SK-N-MC (cell line): ENCODE results near the gene CBX3.

Experiments used
- EZH2 ChIP-seq: fragments of 200-600 bp; sonication (generic); IDR thresholded peaks from one replicate; pipeline ENCODE4 v1.6.1; 2017; ENCODE audit warnings: antibody characterized with exemption
- POLR2AphosphoS5 ChIP-seq: IDR thresholded peaks from 2 replicates; pipeline ENCODE4 v1.6.1; 2012; ENCODE audit warnings: mild to moderate bottlenecking, low read depth, low read length, borderline replicate concordance

DNA sequence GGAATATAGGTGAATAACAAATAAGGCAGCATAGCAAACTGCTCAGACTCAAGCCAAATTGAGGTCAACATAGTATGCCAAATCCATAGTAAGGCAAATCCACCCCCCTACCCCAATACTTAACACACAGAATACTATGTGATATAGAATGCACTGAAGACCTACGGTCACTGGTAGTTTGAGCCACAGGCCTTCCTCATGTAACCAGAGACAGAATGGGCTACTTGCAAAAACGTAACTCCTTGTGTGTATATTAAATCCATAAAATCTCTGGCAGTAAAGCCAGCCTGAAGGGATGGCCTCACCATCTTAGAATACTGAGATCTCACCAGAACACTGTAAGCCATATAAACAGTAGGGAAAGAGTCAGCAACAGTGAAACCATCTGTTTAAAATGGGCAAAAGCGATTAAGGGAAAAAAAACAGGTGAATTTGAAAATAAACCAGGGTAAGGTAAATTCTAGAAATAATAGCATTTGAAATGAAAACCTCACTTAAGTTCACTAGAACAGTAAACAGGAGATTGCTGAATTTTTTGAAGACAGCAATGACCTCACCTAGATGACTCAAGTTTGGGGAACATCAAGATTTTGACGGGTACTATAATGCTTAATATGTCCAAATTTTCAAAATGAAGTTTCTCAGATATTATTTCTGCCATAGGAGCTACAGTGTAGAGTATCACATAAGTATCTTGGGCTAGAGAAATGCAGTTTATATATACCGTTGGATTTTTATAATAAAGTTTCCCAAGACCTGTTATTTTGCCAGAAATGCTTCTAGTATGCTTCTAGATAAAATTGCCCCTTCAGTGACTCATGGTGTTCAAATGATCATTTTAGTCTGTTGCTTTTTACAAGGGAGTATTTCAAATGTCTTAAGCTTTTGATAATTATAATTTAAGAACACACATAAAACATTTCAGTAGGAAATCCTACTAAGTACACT is 14.9 kb upstream of the CBX3 start:
- no peak; the same call in none of the 2 replicates for TF ChIP-seq POLR2AphosphoS5
- TF ChIP-seq EZH2: no peak
